Measurements from ENCODE around the gene ARHGEF7. TPM values are rescaled to one million over a fixed set of nuclear protein-coding genes. Genes with fewer than 3 reads are reported as not detected.

ARHGEF7 gene
- polyA plus RNA-seq, 1 experiment, result 32.0 TPM

GRCh38 chr13:111313911-111314425 is 198.9 kb downstream of the ARHGEF7 start:
- Histone ChIP-seq H3K27me3 (ENCODE audit: control insufficient read depth, insufficient read depth, low read length) (no peaks in the 10 kb centered on the region), H3K4me3 (ENCODE audit: low read depth, low read length) (no peak overlapping the region), H3K36me3 (ENCODE audit: control insufficient read depth, insufficient read depth, low read length) (peaks cover 2% of the 10 kb centered on the region)
- no peak for TF ChIP-seq CTCF (IDR thresholded peaks at IDR 0.05; ENCODE audit: insufficient read depth, low read depth, low read length)
- CTCF ChIA-PET, result no interaction called here
- DNase-seq (ENCODE audit: low read depth), result no peak
- POLR2A ChIA-PET, result no interaction called here

- H3K36me3 ChIP-seq (ENCODE audit: control insufficient read depth, insufficient read depth, low read length), result peaks cover 1% of the 10 kb centered on the region; the same call in 1 of the 2 replicates
- ChIA-PET CTCF (no interaction called here), POLR2A (no interaction called here)
- TF ChIP-seq CTCF (IDR thresholded peaks at IDR 0.05; ENCODE audit: insufficient read depth, low read depth, low read length), result no peak
- DNase-seq (ENCODE audit: low read depth), result peak; percentile 35
- no peaks in the 10 kb centered on the region for H3K27me3 ChIP-seq (ENCODE audit: control insufficient read depth, insufficient read depth, low read length)
- H3K4me3 ChIP-seq (ENCODE audit: low read depth, low read length), result no peak overlapping the region
Measured at GRCh38 chr13:111314852-111315251, 199.7 kb downstream of the ARHGEF7 start.

GRCh38 chr13:111315347-111315995 is 200.4 kb downstream of the ARHGEF7 start:
- POLR2A ChIA-PET, result no interaction called here
- Histone ChIP-seq H3K36me3 (ENCODE audit: control insufficient read depth, insufficient read depth, low read length) (peaks cover 1% of the 10 kb centered on the region; the same call in 1 of the 2 replicates), H3K27me3 (ENCODE audit: control insufficient read depth, insufficient read depth, low read length) (no peaks in the 10 kb centered on the region), H3K4me3 (ENCODE audit: low read depth, low read length) (no peak overlapping the region)
- no peak for TF ChIP-seq CTCF (IDR thresholded peaks at IDR 0.05; ENCODE audit: insufficient read depth, low read depth, low read length)
- no peak for DNase-seq (ENCODE audit: low read depth)
- CTCF ChIA-PET, result no interaction called here

GRCh38 chr13:111316161-111316730 is 201.1 kb downstream of the ARHGEF7 start:
- ChIA-PET POLR2A (no interaction called here), CTCF (no interaction called here)
- peaks cover 1% of the 10 kb centered on the region; the same call in 1 of the 2 replicates for H3K36me3 ChIP-seq (ENCODE audit: control insufficient read depth, insufficient read depth, low read length)
- H3K27me3 ChIP-seq (ENCODE audit: control insufficient read depth, insufficient read depth, low read length), result no peaks in the 10 kb centered on the region
- no peak overlapping the region for H3K4me3 ChIP-seq (ENCODE audit: low read depth, low read length)
- no peak for DNase-seq (ENCODE audit: low read depth)
- TF ChIP-seq CTCF (IDR thresholded peaks at IDR 0.05; ENCODE audit: insufficient read depth, low read depth, low read length), result no peak

GRCh38 chr13:111317042-111317550 is 202.0 kb downstream of the ARHGEF7 start:
- Histone ChIP-seq H3K27me3 (ENCODE audit: control insufficient read depth, insufficient read depth, low read length) (no peaks in the 10 kb centered on the region), H3K4me3 (ENCODE audit: low read depth, low read length) (no peak overlapping the region), H3K36me3 (ENCODE audit: control insufficient read depth, insufficient read depth, low read length) (peaks cover 1% of the 10 kb centered on the region; the same call in 1 of the 2 replicates)
- no peak for DNase-seq (ENCODE audit: low read depth)
- ChIA-PET POLR2A (no interaction called here), CTCF (interaction anchor here (0.9 kb wide), 1 partner anchor 19 kb away, joined by 4 read pairs; no protein-coding TSS in a partner anchor)
- no peak for TF ChIP-seq CTCF (IDR thresholded peaks at IDR 0.05; ENCODE audit: insufficient read depth, low read depth, low read length)

All from BJ (cell line).